ENCODE data around the gene SLC35G3. TPM values are rescaled to one million over a fixed set of nuclear protein-coding genes. Genes with fewer than 3 reads are reported as not detected.

SLC35G3 gene
- total RNA-seq, 1 experiment from 2014 or later: not detected

DNA sequence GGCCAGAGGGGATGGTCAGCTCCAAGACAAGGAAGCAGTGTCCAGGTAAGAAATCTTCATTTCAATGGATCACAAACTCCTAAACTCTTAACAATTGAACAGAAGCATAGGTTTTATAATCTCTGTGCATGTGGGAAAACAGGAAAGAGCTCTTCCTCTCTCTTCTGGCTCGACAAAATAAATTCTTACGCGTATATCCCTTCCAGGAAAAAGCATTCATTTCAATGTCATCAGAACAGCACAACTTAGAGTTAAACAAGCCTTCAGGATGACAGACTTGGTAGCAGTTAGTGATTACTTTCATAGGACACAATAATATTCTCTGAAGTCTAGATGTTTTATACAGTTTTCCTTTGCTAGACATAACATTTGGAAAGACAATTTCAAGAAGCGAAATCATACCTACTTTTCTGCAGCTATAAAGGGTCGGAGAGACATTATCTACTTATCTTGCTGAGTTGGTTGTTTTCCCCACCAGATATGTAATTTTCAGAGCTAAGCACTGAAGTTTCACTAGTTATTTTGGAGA is 19.3 kb upstream of the SLC35G3 start:
- intact Hi-C loops (cut with micrococcal nuclease; ENCODE audit: unreplicated experiment): loop anchor here (10.0 kb wide), 1 partner anchor 59 kb away; no protein-coding TSS in a partner anchor
- Histone ChIP-seq H3K36me3 (ENCODE audit: control insufficient read depth, insufficient read depth, low read length) (no peaks in the 10 kb centered on the region), H3K27me3 (ENCODE audit: control insufficient read depth, insufficient read depth, low read length) (peaks cover 3% of the 10 kb centered on the region; the same call in 1 of the 2 replicates), H3K9me3 (ENCODE audit: control insufficient read depth, insufficient read depth, low read depth, low read length) (no peaks in the 10 kb centered on the region), H3K27ac (ENCODE audit: low read length) (no peak overlapping the region), H3K4me3 (ENCODE audit: low read depth in 2 of 2, low read length in 2 of 2) (no peak overlapping the region), H3K4me1 (ENCODE audit: control insufficient read depth, insufficient read depth, low read length) (no peaks in the 10 kb centered on the region)
- no peak for DNase-seq (ENCODE audit: low read depth, low spot score)
- POLR2A ChIA-PET: no interaction called here
- ATAC-seq: no peak
- TF ChIP-seq, protein P1, sequence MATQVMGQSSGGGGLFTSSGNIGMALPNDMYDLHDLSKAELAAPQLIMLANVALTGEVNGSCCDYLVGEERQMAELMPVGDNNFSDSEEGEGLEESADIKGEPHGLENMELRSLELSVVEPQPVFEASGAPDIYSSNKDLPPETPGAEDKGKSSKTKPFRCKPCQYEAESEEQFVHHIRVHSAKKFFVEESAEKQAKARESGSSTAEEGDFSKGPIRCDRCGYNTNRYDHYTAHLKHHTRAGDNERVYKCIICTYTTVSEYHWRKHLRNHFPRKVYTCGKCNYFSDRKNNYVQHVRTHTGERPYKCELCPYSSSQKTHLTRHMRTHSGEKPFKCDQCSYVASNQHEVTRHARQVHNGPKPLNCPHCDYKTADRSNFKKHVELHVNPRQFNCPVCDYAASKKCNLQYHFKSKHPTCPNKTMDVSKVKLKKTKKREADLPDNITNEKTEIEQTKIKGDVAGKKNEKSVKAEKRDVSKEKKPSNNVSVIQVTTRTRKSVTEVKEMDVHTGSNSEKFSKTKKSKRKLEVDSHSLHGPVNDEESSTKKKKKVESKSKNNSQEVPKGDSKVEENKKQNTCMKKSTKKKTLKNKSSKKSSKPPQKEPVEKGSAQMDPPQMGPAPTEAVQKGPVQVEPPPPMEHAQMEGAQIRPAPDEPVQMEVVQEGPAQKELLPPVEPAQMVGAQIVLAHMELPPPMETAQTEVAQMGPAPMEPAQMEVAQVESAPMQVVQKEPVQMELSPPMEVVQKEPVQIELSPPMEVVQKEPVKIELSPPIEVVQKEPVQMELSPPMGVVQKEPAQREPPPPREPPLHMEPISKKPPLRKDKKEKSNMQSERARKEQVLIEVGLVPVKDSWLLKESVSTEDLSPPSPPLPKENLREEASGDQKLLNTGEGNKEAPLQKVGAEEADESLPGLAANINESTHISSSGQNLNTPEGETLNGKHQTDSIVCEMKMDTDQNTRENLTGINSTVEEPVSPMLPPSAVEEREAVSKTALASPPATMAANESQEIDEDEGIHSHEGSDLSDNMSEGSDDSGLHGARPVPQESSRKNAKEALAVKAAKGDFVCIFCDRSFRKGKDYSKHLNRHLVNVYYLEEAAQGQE (IDR thresholded peaks at IDR 0.05; ENCODE audit: insufficient read depth in 1 of 2, low read depth in 2 of 2, low read length in 1 of 2): no peak
- TF ChIP-seq, protein P2, sequence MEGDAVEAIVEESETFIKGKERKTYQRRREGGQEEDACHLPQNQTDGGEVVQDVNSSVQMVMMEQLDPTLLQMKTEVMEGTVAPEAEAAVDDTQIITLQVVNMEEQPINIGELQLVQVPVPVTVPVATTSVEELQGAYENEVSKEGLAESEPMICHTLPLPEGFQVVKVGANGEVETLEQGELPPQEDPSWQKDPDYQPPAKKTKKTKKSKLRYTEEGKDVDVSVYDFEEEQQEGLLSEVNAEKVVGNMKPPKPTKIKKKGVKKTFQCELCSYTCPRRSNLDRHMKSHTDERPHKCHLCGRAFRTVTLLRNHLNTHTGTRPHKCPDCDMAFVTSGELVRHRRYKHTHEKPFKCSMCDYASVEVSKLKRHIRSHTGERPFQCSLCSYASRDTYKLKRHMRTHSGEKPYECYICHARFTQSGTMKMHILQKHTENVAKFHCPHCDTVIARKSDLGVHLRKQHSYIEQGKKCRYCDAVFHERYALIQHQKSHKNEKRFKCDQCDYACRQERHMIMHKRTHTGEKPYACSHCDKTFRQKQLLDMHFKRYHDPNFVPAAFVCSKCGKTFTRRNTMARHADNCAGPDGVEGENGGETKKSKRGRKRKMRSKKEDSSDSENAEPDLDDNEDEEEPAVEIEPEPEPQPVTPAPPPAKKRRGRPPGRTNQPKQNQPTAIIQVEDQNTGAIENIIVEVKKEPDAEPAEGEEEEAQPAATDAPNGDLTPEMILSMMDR (IDR thresholded peaks at IDR 0.05): no peak
- TF ChIP-seq SIN3A (IDR thresholded peaks at IDR 0.05; ENCODE audit: borderline replicate concordance, insufficient read depth, low read depth, low read length) (no peak), POLR2AphosphoS5 (IDR thresholded peaks at IDR 0.05; ENCODE audit: low read depth, low read length) (no peak), TCF7L2 (IDR thresholded peaks at IDR 0.05; ENCODE audit: low read depth, low read length) (no peak)
- in situ Hi-C loops (cut with HindIII; ENCODE audit: low pct_unique_long_range_greater_than_20kb, low sequenced_read_pairs): no loop called here
- no TSS peak for BruUV-seq (replicated peaks)
- CTCF ChIA-PET: no interaction called here

DNA sequence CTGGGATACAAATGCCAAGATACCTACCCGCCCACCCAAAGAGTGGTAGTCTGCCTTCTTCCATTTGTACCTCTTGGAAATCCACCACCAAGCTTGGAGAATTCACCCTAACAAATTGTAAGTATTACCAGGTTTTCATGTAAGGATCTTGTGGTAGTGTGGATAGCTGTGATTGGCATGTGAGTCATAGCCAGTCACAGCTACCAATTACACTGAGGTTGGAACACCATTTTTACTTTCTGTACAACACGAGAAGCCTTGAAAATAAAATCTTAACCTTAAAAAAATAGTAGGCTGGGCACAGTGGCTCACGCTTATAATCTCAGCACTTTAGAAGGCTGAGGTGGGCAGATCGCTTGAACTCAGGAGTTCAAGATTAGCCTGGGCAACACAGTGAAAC is 18.5 kb upstream of the SLC35G3 start:
- DNase-seq (ENCODE audit: low read depth, low spot score): no peak
- in situ Hi-C loops (cut with HindIII; ENCODE audit: low pct_unique_long_range_greater_than_20kb, low sequenced_read_pairs) (no loop called here), intact Hi-C loops (cut with micrococcal nuclease; ENCODE audit: unreplicated experiment) (loop anchor here (10.0 kb wide), 1 partner anchor 58 kb away; no protein-coding TSS in a partner anchor)
- Histone ChIP-seq H3K27me3 (ENCODE audit: control insufficient read depth, insufficient read depth, low read length) (peaks cover 3% of the 10 kb centered on the region; the same call in 1 of the 2 replicates), H3K9me3 (ENCODE audit: control insufficient read depth, insufficient read depth, low read depth, low read length) (no peaks in the 10 kb centered on the region), H3K27ac (ENCODE audit: low read length) (no peak overlapping the region), H3K4me3 (ENCODE audit: low read depth in 2 of 2, low read length in 2 of 2) (no peak overlapping the region), H3K4me1 (ENCODE audit: control insufficient read depth, insufficient read depth, low read length) (no peaks in the 10 kb centered on the region), H3K36me3 (ENCODE audit: control insufficient read depth, insufficient read depth, low read length) (no peaks in the 10 kb centered on the region)
- ATAC-seq: no peak
- POLR2A ChIA-PET: no interaction called here
- CTCF ChIA-PET: no interaction called here
- BruUV-seq (replicated peaks): no TSS peak
- TF ChIP-seq, protein P2 (IDR thresholded peaks at IDR 0.05): no peak
- TF ChIP-seq TCF7L2 (IDR thresholded peaks at IDR 0.05; ENCODE audit: low read depth, low read length) (no peak), POLR2AphosphoS5 (IDR thresholded peaks at IDR 0.05; ENCODE audit: low read depth, low read length) (no peak), SIN3A (IDR thresholded peaks at IDR 0.05; ENCODE audit: borderline replicate concordance, insufficient read depth, low read depth, low read length) (no peak)
- TF ChIP-seq, protein P1 (IDR thresholded peaks at IDR 0.05; ENCODE audit: insufficient read depth in 1 of 2, low read depth in 2 of 2, low read length in 1 of 2): no peak

Data from Panc1 (cell line).